GM23248 (cell line): ENCODE measurements around the gene PDGFC. TPM values are rescaled to one million over a fixed set of nuclear protein-coding genes. Genes with fewer than 3 reads are reported as not detected.
A peak's percentile ranks its signal among the peaks of the same experiment; 100 is the strongest.

Experiments used
- DNase-seq: peaks from one replicate; pipeline ENCODE4 v3.0.0-alpha.2; 2015
- H2AFZ ChIP-seq: fragments of 200-600 bp; sonication (generic); 2 replicates; pipeline ENCODE4 v1.6.1; 2016; ENCODE audit warnings: antibody characterized with exemption
- H3F3A ChIP-seq: fragments of 200-600 bp; sonication (generic); 2 replicates; pipeline ENCODE4 v1.6.1; 2016; ENCODE audit warnings: mild to moderate bottlenecking, antibody characterized with exemption, mixed run types; ENCODE audit not compliant: insufficient read depth
- H3K27ac ChIP-seq: fragments of 200-600 bp; sonication (generic); 2 replicates; pipeline ENCODE4 v1.5.1; 2016; ENCODE audit warnings: mild to moderate bottlenecking
- H3K27me3 ChIP-seq: fragments of 200-600 bp; sonication (generic); replicated peaks from 2 replicates; pipeline ENCODE4 v1.6.1; 2016; ENCODE audit warnings: mild to moderate bottlenecking; ENCODE audit not compliant: insufficient read depth
- H3K36me3 ChIP-seq: fragments of 200-600 bp; sonication (generic); 2 replicates; pipeline ENCODE4 v1.6.1; 2016; ENCODE audit warnings: low read depth, mild to moderate bottlenecking
- H3K4me1 ChIP-seq: fragments of 200-600 bp; sonication (generic); 2 replicates; pipeline ENCODE4 v1.6.1; 2016; ENCODE audit warnings: mild to moderate bottlenecking; ENCODE audit not compliant: insufficient read depth
- H3K4me2 ChIP-seq: fragments of 200-600 bp; sonication (generic); one replicate; pipeline ENCODE4 v1.6.1; 2016; ENCODE audit warnings: mild to moderate bottlenecking; ENCODE audit not compliant: unreplicated experiment
- H3K4me3 ChIP-seq: fragments of 200-600 bp; sonication (generic); 2 replicates; pipeline ENCODE4 v1.5.1; 2016; ENCODE audit warnings: mild to moderate bottlenecking
- H3K79me2 ChIP-seq: fragments of 200-600 bp; sonication (generic); 2 replicates; pipeline ENCODE4 v1.6.1; 2016; ENCODE audit warnings: mild to moderate bottlenecking; ENCODE audit not compliant: insufficient read depth
- H3K9ac ChIP-seq: fragments of 200-600 bp; sonication (generic); 2 replicates; pipeline ENCODE4 v1.6.1; 2016; ENCODE audit warnings: mild to moderate bottlenecking
- H3K9me2 ChIP-seq: fragments of 200-600 bp; sonication (generic); 2 replicates; pipeline ENCODE4 v1.6.1; 2016; ENCODE audit warnings: mixed run types, mild to moderate bottlenecking, moderate library complexity; ENCODE audit not compliant: insufficient read depth
- H3K9me3 ChIP-seq: fragments of 200-600 bp; sonication (generic); one replicate; pipeline ENCODE4 v1.6.1; 2017; ENCODE audit warnings: low read depth
- H4K20me1 ChIP-seq: fragments of 200-600 bp; sonication (generic); 2 replicates; pipeline ENCODE4 v1.6.0; 2016; ENCODE audit not compliant: insufficient read depth
- EZH2 ChIP-seq: fragments of 200-600 bp; sonication (generic); IDR thresholded peaks from 2 replicates; pipeline ENCODE4 v1.6.1; 2018; ENCODE audit warnings: antibody characterized with exemption, mild to moderate bottlenecking; ENCODE audit not compliant: insufficient read depth, poor library complexity, severe bottlenecking
- EZH2phosphoT487 ChIP-seq: fragments of 200-600 bp; sonication (generic); IDR thresholded peaks from 2 replicates; pipeline ENCODE4 v1.6.1; 2018; ENCODE audit warnings: antibody characterized with exemption, moderate library complexity, mild to moderate bottlenecking, low read depth; ENCODE audit not compliant: insufficient read depth
- WGBS, 2 experiments: methylation state at CpG; one replicate each; pipeline ENCODE4 v1.1.6; 2015 to 2017; ENCODE audit warnings: low lambda C conversion rate in 2 of 2, low coverage in 1 of 2; ENCODE audit errors: missing lambda C conversion rate in 2 of 2; 5-methylcytosine and 5-hydroxymethylcytosine counted together
- in situ Hi-C: fragments of 300-500 bp; cut with MboI; formaldehyde crosslinking; loops from 2 replicates; pipeline ENCODE4 v1.15.0; 2020
- polyA plus RNA-seq: library from polyadenylated mRNA; unstranded; fragments of >200 nt; fragmentation: Nextera tagmentation; extraction: Ambion mirVana; gene quantifications from 2 replicates; pipeline ENCODE4 v1.2.1, GENCODE V29; 2016
- total RNA-seq: library from RNA; depleted of rRNA; stranded (reverse); fragments of >200 nt; shearing (Covaris generic); gene quantifications from 2 replicates; pipeline ENCODE4 v1.2.3, GENCODE V29; 2014

The PDGFC gene
- total and polyA plus RNA-seq, 2 experiments from 2014 or later, result 26.5 to 64.4 TPM

DNA sequence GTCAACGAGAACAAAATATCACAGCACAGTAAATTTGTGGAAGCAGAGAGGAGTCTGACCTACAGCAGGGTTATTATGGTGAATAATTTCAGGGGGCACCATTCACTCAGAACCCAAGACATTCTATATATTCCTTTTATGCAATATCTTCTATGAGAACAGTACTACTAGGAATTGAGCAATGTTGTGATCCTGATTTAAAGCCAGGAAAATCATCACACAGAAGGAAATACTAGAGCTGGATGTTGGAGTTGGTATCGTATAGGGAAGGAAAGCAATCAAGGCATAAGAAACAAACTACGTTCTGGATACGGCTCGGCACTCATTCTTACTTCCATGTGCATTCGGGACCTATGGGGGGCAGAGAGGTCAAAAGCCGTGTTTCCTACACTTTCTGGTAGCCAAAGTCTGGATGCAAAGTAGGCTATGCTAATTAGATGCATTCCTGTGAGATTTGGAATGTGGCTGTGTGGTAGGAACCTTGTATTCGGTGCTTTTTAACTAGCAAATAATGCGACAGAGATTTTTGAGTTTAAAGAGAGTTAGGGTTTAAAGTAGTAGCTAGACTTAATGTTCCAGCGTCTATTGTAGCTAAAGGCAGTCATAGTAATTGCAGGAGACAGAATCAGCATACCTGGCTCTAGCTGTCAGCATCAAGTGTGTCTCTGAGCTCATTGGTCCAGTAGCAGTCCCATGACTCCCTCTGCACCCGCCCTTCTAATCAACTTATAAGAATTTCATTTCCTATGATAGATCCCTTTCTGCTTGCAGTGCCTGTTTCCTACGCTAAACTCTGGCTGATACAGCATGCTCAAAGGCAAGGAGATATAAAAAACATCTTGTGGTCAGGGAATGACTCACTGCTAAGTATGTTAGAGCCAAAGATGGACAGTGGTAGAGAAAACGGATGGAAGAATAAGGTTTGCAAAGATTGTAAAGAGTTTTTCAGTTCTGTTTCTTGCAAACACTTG lies 43.3 kb upstream of the PDGFC start:
- Histone ChIP-seq H2AFZ (no peak overlapping the region), H4K20me1 (no peaks in the 10 kb centered on the region), H3K4me3 (no peak overlapping the region), H3K9me2 (no peaks in the 10 kb centered on the region), H3K4me2 (no peak overlapping the region), H3F3A (peaks cover 10% of the 10 kb centered on the region; the same call in 1 of the 2 replicates), H3K36me3 (no peaks in the 10 kb centered on the region), H3K9ac (no peak overlapping the region), H3K4me1 (peaks cover 23% of the 10 kb centered on the region), H3K27me3 (no peaks in the 10 kb centered on the region), H3K27ac (no peak overlapping the region), H3K9me3 (no peaks in the 10 kb centered on the region), H3K79me2 (no peaks in the 10 kb centered on the region)
- TF ChIP-seq EZH2, result no peak
- TF ChIP-seq EZH2phosphoT487, result no peak
- peak; percentile 86 for DNase-seq
- in situ Hi-C loops, result no loop called here
- WGBS, 2 experiments, result 76 to 77% methylated on average over 13 of the region's 13 CpGs

GRCh38 chr4:157013656-157014055 lies 42.1 kb upstream of the PDGFC start:
- H3K79me2 ChIP-seq, result no peaks in the 10 kb centered on the region
- no peaks in the 10 kb centered on the region for H3K9me2 ChIP-seq
- H2AFZ ChIP-seq, result no peak overlapping the region
- H3F3A ChIP-seq, result peaks cover 10% of the 10 kb centered on the region; the same call in 1 of the 2 replicates
- no peaks in the 10 kb centered on the region for H4K20me1 ChIP-seq
- WGBS, 2 experiments, result 94 to 95% methylated on average over 4 of the region's 4 CpGs
- no peak for TF ChIP-seq EZH2phosphoT487
- no peak for TF ChIP-seq EZH2
- no peaks in the 10 kb centered on the region for H3K9me3 ChIP-seq
- H3K4me2 ChIP-seq, result no peak overlapping the region
- no peaks in the 10 kb centered on the region for H3K27me3 ChIP-seq
- H3K4me3 ChIP-seq, result no peak overlapping the region
- no peak overlapping the region; the same call in 1 of the 2 replicates for H3K27ac ChIP-seq
- peaks cover 23% of the 10 kb centered on the region for H3K4me1 ChIP-seq
- no peak overlapping the region for H3K9ac ChIP-seq
- peak; percentile 27 for DNase-seq
- in situ Hi-C loops, result no loop called here
- H3K36me3 ChIP-seq, result no peaks in the 10 kb centered on the region

- H3K36me3 ChIP-seq, result no peaks in the 10 kb centered on the region
- peaks cover 23% of the 10 kb centered on the region for H3K4me1 ChIP-seq
- no peaks in the 10 kb centered on the region for H3K27me3 ChIP-seq
- no peak overlapping the region for H2AFZ ChIP-seq
- peak overlapping the region; percentile 33 for H3K27ac ChIP-seq
- H3K4me2 ChIP-seq, result no peak overlapping the region
- H3K79me2 ChIP-seq, result no peaks in the 10 kb centered on the region
- H3K9me3 ChIP-seq, result no peaks in the 10 kb centered on the region
- in situ Hi-C loops, result no loop called here
- H3F3A ChIP-seq, result peaks cover 10% of the 10 kb centered on the region; the same call in 1 of the 2 replicates
- no peaks in the 10 kb centered on the region for H4K20me1 ChIP-seq
- H3K9ac ChIP-seq, result no peak overlapping the region
- DNase-seq, result peak; percentile 69
- 91 to 93% methylated on average over 2 of the region's 2 CpGs for WGBS, 2 experiments
- H3K9me2 ChIP-seq, result no peaks in the 10 kb centered on the region
- H3K4me3 ChIP-seq, result no peak overlapping the region
- no peak for TF ChIP-seq EZH2
Measured at GRCh38 chr4:157012781-157013180, 41.2 kb upstream of the PDGFC start.

DNA sequence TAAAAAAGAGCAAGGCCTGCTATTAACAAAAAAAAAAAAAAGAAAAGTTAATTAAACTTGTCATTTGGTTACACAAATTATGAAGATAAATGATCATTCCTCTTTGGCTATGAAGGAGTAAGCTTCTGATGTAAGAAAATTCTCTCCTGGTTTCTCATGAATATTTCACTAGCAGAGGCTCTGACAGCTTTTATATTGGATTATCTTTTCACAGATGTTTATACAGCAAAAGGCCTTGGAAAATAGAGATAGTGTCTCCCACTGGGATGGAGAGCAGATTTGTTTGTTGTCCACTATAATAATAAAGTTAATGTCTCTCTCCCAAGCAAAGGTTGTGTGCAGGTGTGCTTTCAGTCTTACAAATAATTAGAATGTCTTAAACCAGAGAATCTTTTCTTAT lies 40.7 kb upstream of the PDGFC start:
- peaks cover 10% of the 10 kb centered on the region; the same call in 1 of the 2 replicates for H3F3A ChIP-seq
- TF ChIP-seq EZH2phosphoT487 (no peak), EZH2 (no peak)
- no peak overlapping the region for H2AFZ ChIP-seq
- H3K27ac ChIP-seq, result peak overlapping the region; percentile 33
- H3K4me3 ChIP-seq, result no peak overlapping the region
- peaks cover 23% of the 10 kb centered on the region for H3K4me1 ChIP-seq
- H3K79me2 ChIP-seq, result no peaks in the 10 kb centered on the region
- no peaks in the 10 kb centered on the region for H3K9me3 ChIP-seq
- H3K36me3 ChIP-seq, result no peaks in the 10 kb centered on the region
- DNase-seq, result no peak
- no peak overlapping the region for H3K4me2 ChIP-seq
- no peak overlapping the region for H3K9ac ChIP-seq
- H3K9me2 ChIP-seq, result no peaks in the 10 kb centered on the region
- in situ Hi-C loops, result no loop called here
- H4K20me1 ChIP-seq, result no peaks in the 10 kb centered on the region
- H3K27me3 ChIP-seq, result no peaks in the 10 kb centered on the region
